GM21737 (cell line): ENCODE data around the gene TGM6.

ENCODE experiments used
- ATAC-seq: cut with Tn5 transposase; IDR thresholded peaks from one replicate; pipeline ENCODE4 v1.9.1; 2021; ENCODE audit warnings: mild to moderate bottlenecking, moderate library complexity; ENCODE audit not compliant: unreplicated experiment

The TGM6 gene

DNA sequence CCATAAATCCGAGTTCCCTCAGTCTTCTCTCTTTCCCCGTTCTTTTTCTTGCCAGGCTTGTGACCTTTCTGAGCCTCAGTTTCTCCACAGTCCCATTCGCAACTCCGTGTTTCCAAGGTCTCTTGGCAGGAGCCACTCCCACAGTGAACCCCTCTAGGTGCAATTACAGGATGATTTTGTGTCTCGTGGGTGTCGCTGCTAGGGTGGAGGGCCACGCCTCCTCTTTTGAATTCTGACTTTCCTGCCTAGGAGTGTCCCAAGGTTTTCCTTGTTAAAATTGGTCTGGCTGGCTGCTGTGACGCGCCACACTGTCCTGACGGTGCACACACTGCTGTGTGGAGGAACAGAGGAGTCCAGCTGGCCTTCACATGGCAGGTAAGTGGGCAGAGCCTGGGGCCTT lies at the start of gene TGM6:
Gene TGM6 (plus strand): TSS at position 301 of the 400 bp plus-strand sequence. CDS start 68 bp downstream, at position 369.
- ATAC-seq: no peak

GRCh38 chr20:2331106-2331505 lies 49.6 kb upstream of the TGM6 start:
- no peak for ATAC-seq

GRCh38 chr20:2331901-2332565 lies 48.7 kb upstream of the TGM6 start:
- ATAC-seq: no peak

GRCh38 chr20:2332711-2333110 lies 48.0 kb upstream of the TGM6 start:
- ATAC-seq: no peak

- ATAC-seq: no peak
These were observed 46.9 kb upstream of the TGM6 start for GRCh38 chr20:2333821-2334220.

- no peak for ATAC-seq
These were observed 45.4 kb upstream of the TGM6 start for GRCh38 chr20:2335096-2335870.

GRCh38 chr20:2336471-2336870 lies 44.2 kb upstream of the TGM6 start:
- ATAC-seq: no peak

GRCh38 chr20:2337142-2337541 lies 43.6 kb upstream of the TGM6 start:
- ATAC-seq: no peak

DNA sequence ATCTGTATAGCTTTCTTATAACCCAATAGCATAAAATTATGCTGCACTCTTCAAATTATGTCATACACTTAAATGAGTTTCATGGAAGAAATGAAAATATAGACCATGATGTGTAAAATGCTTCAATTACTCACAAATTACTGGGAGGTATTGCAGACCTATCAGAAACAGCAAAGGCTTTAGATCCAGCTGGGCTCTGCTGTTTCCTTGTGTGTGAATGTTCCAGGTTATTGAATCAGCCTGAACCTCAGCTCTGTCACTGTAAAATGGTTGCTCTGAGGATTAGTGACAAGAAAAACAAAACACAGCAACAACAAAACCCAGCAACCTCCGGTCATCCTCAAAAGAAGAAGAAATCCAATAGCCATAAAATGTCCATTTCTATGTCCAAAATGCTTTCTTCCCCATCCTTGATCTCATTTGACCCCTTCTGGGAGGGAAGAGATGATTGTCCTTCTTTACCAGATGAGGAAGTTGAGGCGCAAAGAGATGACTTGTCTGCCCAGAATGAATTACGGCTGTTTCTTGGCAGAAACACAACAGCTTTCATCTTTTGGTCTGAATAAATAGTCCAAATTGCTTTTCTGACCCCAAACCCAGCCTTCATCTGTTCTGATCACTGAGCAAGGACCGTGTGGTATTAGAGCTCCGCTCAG lies 42.2 kb upstream of the TGM6 start:
- no peak for ATAC-seq

GRCh38 chr20:2340136-2340535 lies 40.6 kb upstream of the TGM6 start:
- no peak for ATAC-seq

- ATAC-seq: no peak
These were observed 39.9 kb upstream of the TGM6 start for GRCh38 chr20:2340823-2341222.

- ATAC-seq: no peak
These were observed 39.4 kb upstream of the TGM6 start for GRCh38 chr20:2341336-2341735.

GRCh38 chr20:2342243-2342642 lies 38.5 kb upstream of the TGM6 start:
- ATAC-seq: no peak

GRCh38 chr20:2346188-2346587 lies 34.5 kb upstream of the TGM6 start:
- ATAC-seq: no peak

- ATAC-seq: no peak
These were observed 32.4 kb upstream of the TGM6 start for GRCh38 chr20:2348336-2348735.

- ATAC-seq: no peak
These were observed 30.9 kb upstream of the TGM6 start for GRCh38 chr20:2349801-2350200.

DNA sequence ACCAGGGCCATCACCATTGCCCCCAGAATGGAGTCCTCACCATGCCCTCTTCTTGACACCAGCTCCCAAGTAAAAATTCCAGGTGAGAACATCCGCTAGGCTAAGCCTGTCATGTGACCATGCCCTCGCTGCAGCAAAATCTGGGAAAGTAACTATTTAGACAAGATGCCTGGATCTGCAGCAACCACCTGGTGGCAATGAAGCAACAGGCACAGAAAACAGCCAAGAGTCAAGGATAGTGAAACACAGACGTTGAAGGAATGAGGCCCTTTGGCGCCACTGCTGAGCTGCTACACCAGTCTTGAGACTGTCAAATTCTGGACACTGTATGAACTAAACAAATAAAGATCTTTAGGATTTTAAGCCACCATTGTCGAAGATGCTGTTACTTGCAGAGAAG lies 30.1 kb upstream of the TGM6 start:
- ATAC-seq: no peak

DNA sequence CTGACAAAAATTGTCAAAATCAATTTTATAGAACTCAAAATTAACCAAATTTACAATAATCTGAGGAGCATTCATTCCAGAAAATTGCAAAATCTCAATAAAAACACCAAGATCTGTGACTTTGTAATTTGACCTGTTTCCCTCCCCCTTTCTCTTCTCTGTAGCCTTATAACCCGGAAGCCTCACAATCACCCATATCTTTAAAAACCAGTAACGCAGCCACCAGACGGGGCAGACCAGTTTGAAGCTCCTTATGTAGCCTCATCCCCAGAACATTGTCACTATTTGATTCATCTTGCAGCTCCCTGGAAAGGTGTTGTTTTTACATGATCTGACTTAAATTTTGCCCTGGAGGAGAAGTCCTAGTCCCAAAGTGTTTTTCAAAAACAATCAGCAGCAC lies 27.5 kb upstream of the TGM6 start:
- no peak for ATAC-seq

DNA sequence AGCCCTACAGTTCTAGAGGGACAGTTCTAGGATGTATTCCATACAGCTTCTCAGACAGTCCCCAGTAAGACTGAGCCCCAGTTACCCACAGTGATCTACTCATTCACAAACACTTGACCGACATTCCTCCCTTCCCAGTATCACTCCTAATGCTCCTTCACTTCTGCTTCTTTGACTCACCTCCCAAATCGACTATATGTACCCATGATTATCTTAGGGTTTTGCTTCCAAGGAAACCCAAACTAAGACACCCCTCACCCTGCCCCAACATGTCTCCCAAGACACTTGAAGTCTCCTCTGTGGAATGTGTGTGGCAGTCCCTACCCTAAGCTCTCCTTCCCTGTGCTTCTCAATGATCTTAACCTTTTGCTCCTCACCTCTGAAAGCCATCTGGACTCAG lies 23.6 kb upstream of the TGM6 start:
- no peak for ATAC-seq

DNA sequence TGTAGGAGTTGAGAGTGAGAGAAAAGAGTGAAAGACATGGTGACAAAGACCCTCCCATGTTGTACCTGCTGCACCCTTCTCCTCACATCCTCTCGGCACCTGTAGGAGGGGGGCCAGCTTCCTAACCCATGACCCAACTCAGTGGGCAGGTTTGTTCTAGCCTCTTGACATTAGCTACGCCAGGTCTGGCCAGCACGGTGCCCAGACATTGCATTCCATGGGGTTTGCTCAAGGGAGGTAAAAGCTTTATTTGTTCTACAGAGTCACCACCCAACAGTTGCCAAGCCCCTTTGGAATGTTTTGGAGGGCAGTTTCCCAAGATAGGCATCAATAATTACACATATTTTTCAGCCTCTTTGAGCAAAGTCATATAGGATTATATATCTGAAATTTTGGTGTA lies 22.7 kb upstream of the TGM6 start:
- no peak for ATAC-seq

- ATAC-seq: no peak
These were observed 19.6 kb upstream of the TGM6 start for GRCh38 chr20:2361035-2361593.

GRCh38 chr20:2363187-2363586 lies 17.5 kb upstream of the TGM6 start:
- no peak for ATAC-seq
